Neural crest cell (in vitro differentiated cells): ENCODE results near the gene FHIT. TPM values are rescaled to one million over a fixed set of nuclear protein-coding genes. Genes with fewer than 3 reads are reported as not detected.
A peak's percentile ranks its signal among the peaks of the same experiment; 100 is the strongest.

Experiments used
- DNase-seq: peaks from one replicate; pipeline ENCODE4 v3.0.0; 2021; ENCODE audit warnings: low read depth, mixed read lengths, low spot score
- H3K27ac Mint-ChIP-seq: one replicate; pipeline ENCODE4 v1.8.0; 2021; ENCODE audit warnings: mild to moderate bottlenecking, mixed read lengths; ENCODE audit not compliant: unreplicated experiment
- H3K27me3 Mint-ChIP-seq: 2 replicates; pipeline ENCODE4 v1.8.0; 2021; ENCODE audit warnings: low read depth, mild to moderate bottlenecking, mixed read lengths
- H3K36me3 Mint-ChIP-seq: 2 replicates; pipeline ENCODE4 v1.8.0; 2021; ENCODE audit warnings: low read depth, mild to moderate bottlenecking, mixed read lengths
- H3K4me1 Mint-ChIP-seq: 2 replicates; pipeline ENCODE4 v1.8.0; 2021; ENCODE audit warnings: mixed read lengths
- H3K4me3 Mint-ChIP-seq: one replicate; pipeline ENCODE4 v1.8.0; 2021; ENCODE audit warnings: mild to moderate bottlenecking, mixed read lengths
- H3K9me3 Mint-ChIP-seq: 2 replicates; pipeline ENCODE4 v1.8.0; 2021; ENCODE audit warnings: mixed read lengths
- total RNA-seq: library from RNA; stranded (reverse); gene quantifications from 2 replicates; pipeline ENCODE4 v1.2.1, GENCODE V29; 2021
- TF ChIP-seq, protein P1 (sequence below): fragments of 200-600 bp; sonication (generic); conservative IDR thresholded peaks from 2 replicates; pipeline ENCODE4 v1.5.0; 2021; ENCODE audit warnings: antibody characterized with exemption, mild to moderate bottlenecking

Gene FHIT
- total RNA-seq, 1 donor from 2014 or later, result 5.2 TPM

DNA sequence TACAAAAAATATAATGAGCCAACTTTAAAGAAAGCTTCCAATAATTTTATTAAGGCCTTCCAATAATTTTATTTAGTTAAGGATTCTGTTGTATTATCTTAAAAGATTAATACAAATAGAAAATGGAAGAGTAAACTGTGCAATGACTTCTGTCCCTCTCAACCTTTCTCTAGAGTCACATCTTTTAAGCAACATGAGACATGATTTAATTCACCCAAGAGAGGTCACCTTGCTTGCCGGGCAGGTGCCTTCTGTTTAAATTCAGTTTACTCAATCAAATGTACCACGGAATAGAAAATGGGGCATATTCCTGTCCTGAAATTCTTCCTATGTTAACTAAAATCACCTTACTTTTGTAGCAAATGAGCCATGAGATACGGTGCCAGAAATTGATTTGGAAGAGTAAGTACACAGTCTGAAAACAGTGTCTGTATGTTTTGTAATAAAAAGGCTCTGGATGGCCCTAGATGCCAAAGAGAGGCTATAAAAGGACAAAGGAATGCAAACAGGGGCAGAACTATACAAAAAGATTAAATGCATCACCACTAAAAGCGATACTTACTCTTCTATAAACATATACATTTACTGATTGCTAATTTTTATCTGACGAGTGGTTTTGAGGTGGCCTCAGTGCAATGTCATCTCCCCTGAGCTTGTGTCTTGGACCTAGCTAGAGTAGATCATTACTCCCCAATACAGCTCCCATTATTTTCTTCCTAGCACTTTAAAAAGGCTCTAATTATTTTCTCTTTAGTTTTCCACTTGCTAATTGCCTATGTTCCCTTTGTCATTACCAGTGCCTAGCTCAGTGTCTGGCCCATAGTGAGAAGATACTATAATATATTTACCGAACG lies 134.0 kb downstream of the FHIT start:
- no peak overlapping the region for H3K27ac Mint-ChIP-seq

DNA sequence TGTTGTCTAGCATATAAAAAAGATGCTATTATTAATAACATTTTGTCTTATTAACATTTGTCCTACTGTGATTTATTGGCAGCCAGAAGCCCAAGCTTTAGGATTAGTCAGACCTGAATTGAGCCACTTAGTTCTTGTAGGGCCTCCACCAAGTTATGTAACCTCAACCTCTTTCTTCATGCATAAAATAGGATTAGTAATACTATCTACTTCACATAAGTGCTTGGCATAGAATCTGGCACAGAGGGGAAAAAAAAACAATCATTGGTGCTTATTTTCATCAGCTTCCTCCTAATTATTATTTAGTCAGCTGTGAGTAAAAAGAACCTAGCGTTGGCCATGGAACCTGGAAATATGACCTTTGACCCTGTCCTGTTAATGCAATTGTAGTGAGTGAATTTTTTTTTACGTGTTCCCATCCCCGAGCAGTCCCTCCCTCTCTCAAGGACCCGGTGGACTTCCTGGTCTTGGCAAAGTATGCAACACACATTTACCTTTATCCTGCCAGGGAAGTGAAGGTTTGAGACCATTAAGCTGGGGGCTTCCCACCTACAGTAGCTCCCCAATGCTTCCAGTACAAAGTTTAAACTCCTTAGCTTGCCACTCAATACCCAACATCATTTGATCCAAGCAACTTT lies 136.8 kb downstream of the FHIT start:
- Mint-ChIP-seq H3K27me3 (no peaks in the 10 kb centered on the region), H3K4me3 (no peak overlapping the region), H3K27ac (no peak overlapping the region), H3K36me3 (no peaks in the 10 kb centered on the region), H3K4me1 (no peaks in the 10 kb centered on the region), H3K9me3 (no peaks in the 10 kb centered on the region)
- TF ChIP-seq, protein P1, sequence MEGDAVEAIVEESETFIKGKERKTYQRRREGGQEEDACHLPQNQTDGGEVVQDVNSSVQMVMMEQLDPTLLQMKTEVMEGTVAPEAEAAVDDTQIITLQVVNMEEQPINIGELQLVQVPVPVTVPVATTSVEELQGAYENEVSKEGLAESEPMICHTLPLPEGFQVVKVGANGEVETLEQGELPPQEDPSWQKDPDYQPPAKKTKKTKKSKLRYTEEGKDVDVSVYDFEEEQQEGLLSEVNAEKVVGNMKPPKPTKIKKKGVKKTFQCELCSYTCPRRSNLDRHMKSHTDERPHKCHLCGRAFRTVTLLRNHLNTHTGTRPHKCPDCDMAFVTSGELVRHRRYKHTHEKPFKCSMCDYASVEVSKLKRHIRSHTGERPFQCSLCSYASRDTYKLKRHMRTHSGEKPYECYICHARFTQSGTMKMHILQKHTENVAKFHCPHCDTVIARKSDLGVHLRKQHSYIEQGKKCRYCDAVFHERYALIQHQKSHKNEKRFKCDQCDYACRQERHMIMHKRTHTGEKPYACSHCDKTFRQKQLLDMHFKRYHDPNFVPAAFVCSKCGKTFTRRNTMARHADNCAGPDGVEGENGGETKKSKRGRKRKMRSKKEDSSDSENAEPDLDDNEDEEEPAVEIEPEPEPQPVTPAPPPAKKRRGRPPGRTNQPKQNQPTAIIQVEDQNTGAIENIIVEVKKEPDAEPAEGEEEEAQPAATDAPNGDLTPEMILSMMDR, result no peak
- no peak for DNase-seq

More for the DNA sequence above, 134.0 kb downstream of the FHIT start:
- Mint-ChIP-seq H3K9me3 (peaks cover 9% of the 10 kb centered on the region), H3K4me3 (no peak overlapping the region), H3K4me1 (no peaks in the 10 kb centered on the region), H3K27me3 (no peaks in the 10 kb centered on the region), H3K36me3 (peaks cover 6% of the 10 kb centered on the region)
- DNase-seq, result no peak
- TF ChIP-seq, protein P1, result no peak

DNA sequence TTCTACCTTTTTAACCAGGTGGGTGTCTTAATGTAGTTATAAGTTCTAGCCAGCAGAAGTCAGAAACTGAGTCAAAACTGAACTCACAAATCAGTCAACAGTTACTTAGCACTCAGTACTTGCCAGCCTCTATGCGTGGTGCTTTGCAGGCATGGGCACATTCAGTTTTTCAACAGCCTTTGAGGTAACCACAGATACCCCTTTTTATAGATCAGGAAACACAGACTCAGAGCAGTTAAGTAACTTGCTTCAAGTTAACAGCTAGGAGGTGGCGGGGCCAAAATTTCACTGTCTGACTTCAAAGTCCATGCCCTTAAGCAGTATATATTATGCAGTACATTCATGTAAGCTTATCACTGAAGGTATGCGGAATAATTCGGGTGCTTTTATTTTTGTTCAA lies 139.4 kb downstream of the FHIT start:
- no peaks in the 10 kb centered on the region for H3K27me3 Mint-ChIP-seq
- H3K36me3 Mint-ChIP-seq, result no peaks in the 10 kb centered on the region
- no peak overlapping the region for H3K4me3 Mint-ChIP-seq
- TF ChIP-seq, protein P1, result no peak
- no peak for DNase-seq
- no peak overlapping the region for H3K27ac Mint-ChIP-seq
- H3K9me3 Mint-ChIP-seq, result no peaks in the 10 kb centered on the region
- H3K4me1 Mint-ChIP-seq, result peaks cover 4% of the 10 kb centered on the region

DNA sequence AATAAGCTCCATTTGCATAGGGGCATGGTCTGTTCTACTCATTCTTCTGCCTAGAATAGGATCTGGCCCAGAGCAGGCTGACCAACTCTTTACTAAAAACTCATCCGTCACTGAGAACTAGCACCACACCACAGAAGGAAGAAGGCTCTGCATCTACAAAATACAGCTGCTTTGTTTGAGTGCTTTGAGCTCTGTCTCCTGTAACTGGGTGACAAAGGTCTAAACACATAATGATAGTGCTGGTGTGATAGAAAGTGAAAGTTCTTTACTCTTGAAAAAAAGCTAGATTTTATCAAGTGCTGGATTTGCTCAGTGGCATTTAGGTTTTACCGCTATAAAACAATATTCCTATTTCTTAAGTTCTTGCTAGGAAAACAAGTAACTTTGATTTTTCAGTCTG lies 140.7 kb downstream of the FHIT start:
- peaks cover 13% of the 10 kb centered on the region for H3K4me1 Mint-ChIP-seq
- no peaks in the 10 kb centered on the region for H3K36me3 Mint-ChIP-seq
- no peaks in the 10 kb centered on the region for H3K27me3 Mint-ChIP-seq
- TF ChIP-seq, protein P1, result no peak
- H3K4me3 Mint-ChIP-seq, result no peak overlapping the region
- no peak for DNase-seq
- H3K27ac Mint-ChIP-seq, result peak overlapping the region; percentile 53
- H3K9me3 Mint-ChIP-seq, result no peaks in the 10 kb centered on the region

DNA sequence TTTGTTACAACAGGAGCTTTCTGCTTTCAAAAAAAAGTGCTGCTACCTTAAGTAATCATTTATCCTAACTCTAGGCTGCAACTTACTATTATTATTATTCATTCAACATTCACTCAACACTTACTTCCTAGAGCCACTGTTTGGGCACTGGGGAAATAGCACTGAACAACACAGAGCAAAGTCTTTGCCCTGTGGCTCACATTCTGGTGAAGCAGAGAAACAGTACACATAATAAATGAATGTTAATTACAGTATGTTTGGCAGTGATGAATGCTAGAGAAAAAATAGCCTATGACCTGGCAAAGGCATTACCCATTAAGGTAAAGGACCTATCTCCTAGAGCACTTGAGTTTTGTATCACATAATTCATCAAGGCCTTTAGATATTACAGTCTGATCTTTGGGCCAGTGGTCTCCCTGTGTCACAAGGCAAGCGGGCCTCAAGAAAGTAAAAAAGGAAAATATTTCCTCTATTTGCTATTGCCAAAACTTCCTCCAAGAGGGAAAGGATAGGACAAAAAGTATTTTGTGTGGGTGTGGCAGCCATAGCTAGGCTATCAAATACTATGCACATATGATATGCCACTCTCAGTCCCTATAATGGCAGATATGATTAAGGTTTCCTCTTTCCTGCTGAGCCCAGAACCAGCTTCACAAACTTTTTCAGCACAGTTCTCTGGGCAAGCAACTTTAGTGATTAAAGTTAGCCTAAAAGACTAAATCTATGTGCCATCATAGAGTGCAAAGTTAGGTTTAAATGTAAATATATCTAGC lies 142.8 kb downstream of the FHIT start:
- Mint-ChIP-seq H3K9me3 (peaks cover 7% of the 10 kb centered on the region), H3K4me3 (no peak overlapping the region), H3K27ac (no peak overlapping the region), H3K36me3 (peaks cover 4% of the 10 kb centered on the region), H3K27me3 (no peaks in the 10 kb centered on the region), H3K4me1 (peaks cover 15% of the 10 kb centered on the region)
- TF ChIP-seq, protein P1, result no peak
- no peak for DNase-seq
